NCI-H2171 treated with DMSO at 0.1 percent for 48 hours (cell line): ENCODE data around the gene LRRC59.
"Not testable (repeated sequence)": the region's sequence is repeated elsewhere in the genome, so short reads cannot be mapped to it uniquely, and the experiment has no call there.

Experiments used
- DNase-seq: peaks from one replicate; lab custom pipeline; 2025; lab: John Stamatoyannopoulos, UW

The LRRC59 gene

DNA sequence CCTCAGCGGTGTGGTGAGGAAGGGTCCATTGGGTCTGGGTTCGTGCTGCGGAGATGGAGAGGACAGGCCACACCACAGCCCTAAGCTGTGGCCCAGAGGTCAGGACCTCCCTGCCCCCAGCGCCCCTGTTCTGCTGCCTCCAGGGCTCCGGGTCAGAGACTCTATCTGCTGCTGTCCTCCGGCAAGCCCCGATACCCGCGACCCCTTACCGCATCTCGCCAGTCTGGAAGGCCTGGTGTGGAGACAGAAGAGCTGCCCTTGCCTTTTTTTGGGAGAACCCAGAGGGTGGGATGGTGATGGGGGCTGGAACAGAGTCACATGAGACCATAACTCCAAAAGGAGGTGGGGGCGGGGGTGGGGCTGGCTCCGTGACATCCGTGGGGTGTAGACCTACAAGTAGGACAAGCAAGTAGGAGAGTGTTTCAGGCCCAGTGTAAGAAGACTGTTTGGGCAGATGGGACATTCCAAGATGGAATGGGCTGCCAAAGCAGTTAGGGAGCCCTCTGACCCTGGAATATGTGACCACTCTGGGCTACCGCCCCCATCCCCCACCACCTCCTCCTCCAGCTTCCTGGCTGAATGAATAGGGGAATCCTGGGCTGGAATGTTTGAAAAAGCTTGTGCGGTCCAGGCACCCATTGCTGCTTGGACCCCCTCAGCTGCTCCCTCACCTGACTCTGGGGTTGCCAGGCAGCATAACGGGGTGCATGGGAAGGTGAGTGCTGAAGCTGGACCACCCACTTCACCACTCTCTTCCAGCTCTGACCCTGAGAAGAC, 50.0 kb downstream of the LRRC59 start:
- no peak for DNase-seq

DNA sequence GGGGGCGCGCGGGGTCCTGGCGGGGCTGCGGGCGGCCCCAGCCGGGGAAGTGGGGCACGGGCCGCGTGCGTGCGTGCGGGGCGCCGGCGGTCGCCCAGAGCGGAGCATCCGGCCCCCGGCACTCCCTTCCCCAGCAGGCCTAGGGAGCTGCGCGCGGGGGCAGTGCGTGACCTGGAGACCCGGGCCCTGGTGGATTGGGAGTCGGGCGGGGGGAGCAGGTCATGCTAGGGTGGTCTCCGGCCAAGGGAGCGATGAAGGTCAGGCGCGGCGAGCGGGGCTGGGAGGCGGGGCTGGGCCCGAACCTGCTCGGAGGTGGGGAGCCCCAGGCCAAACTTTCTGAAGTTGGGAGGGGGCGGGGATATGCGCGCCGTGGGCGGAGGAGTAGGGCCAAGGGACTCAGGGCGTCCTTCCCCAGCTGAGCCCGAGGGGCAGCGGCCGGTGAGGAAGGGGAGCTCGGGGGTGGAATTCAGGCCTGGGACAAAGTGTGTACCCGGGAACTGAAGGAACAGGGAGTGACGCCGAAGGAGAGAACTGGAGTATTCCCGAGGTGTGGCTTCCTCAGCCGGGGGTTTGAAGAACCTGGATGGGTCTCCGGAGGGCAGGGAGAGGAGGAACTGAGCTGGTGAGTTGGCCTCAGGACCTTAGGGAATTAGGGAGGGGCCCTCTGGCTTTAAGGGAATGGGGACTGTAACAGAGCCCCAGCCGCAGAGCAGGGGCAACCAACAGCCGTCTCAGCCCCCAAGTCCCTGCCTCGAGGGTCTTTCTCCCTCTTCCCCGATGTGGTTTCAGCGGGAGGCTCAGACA, 50.8 kb downstream of the LRRC59 start:
- DNase-seq = no peak

- DNase-seq = peak; percentile 80
These were observed 51.7 kb downstream of the LRRC59 start, which contains the start of gene XYLT2 for GRCh38 chr17:50345432-50346312. Gene XYLT2 (plus strand): TSS chr17:50346126. CDS start chr17:50346141, 15 bp downstream.

- DNase-seq = no peak
These were observed 52.5 kb downstream of the LRRC59 start for GRCh38 chr17:50344731-50345365.

- no peak for DNase-seq
These were observed 57.9 kb downstream of the LRRC59 start for GRCh38 chr17:50339381-50339780.

- DNase-seq = no peak
These were observed 58.7 kb downstream of the LRRC59 start for GRCh38 chr17:50338645-50339044.

GRCh38 chr17:50337956-50338355, 59.4 kb downstream of the LRRC59 start:
- DNase-seq = no peak

DNA sequence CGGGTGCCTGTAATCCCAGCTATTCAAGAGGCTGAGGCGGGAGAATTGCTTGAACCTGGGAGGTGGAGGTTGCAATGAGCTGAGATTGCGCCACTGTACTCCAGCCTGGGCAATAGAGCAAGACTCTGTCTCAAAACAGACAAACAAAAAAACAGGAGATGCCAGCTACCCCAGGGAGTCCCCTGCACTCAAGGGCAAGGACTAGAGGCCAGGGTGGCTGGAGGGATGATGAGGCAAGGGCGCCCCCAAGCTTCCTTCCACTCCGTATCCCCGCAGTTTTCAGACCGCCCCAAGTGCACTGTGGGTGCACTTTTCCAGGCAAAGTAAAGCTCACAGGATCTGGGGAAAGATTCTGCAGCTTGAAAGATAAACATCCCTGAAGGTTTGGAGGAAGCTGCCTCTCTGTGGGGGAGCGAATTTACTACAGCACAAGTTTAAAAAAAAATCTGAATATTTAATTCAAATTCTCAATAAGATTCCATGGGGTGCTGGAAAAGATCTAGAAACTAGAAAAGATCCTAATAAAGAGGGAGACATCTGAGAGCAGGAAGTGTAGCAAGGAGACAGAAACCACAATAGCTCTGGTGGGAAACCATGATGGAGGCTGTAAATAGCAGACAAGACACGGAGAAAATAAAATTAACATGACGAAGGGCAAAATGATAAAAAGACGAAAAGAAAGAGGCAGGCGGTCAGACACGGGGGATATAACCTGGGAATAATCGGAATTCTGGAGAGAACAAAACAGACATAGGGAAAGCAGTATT, 63.8 kb downstream of the LRRC59 start:
- not testable (repeated sequence) for DNase-seq

DNA sequence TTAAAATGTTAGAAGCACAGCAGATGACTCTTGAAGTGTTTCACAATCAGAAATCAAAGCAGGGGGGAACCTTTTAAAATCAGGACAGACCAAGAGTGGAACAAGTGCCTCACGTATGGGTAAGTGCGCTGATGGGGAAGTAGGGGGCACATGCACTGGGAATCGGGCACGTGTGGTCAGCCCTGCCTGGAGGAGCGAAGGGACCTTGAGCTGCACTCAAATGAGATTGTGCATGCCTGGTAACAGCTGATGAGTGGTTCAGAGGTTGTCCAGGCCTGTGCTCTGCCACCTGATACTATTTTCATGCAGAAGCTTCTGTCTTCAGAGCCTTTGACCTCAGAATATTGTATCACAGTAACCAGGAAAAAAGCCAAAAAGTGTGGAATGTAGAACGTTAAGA, 65.1 kb downstream of the LRRC59 start:
- DNase-seq = no peak
